HUES48 (cell line): ENCODE results near the gene USP7.

Experiments
- H3K27ac ChIP-seq: one replicate; pipeline ENCODE4 v1.7.0; 2013; ENCODE audit warnings: low read depth, low read length, inconsistent platforms
- H3K27me3 ChIP-seq: 2 replicates; pipeline ENCODE4 v1.6.1; 2013; ENCODE audit warnings: mild to moderate bottlenecking, low read length; ENCODE audit not compliant: control insufficient read depth, insufficient read depth
- H3K36me3 ChIP-seq: 2 replicates; pipeline ENCODE4 v1.6.1; 2013; ENCODE audit warnings: low read length; ENCODE audit not compliant: control insufficient read depth, insufficient read depth
- H3K4me1 ChIP-seq: 2 replicates; pipeline ENCODE4 v1.6.1; 2013; ENCODE audit warnings: mild to moderate bottlenecking, low read length; ENCODE audit not compliant: control insufficient read depth, insufficient read depth
- H3K4me3 ChIP-seq: 2 replicates; pipeline ENCODE4 v1.5.1; 2013; ENCODE audit warnings: mild to moderate bottlenecking, low read depth, low read length
- H3K9ac ChIP-seq: 2 replicates; pipeline ENCODE4 v1.6.1; 2013; ENCODE audit warnings: mild to moderate bottlenecking, low read depth, low read length, moderate library complexity
- H3K9me3 ChIP-seq: 2 replicates; pipeline ENCODE4 v1.6.1; 2013; ENCODE audit warnings: low read length; ENCODE audit not compliant: control insufficient read depth, insufficient read depth

Gene USP7

DNA sequence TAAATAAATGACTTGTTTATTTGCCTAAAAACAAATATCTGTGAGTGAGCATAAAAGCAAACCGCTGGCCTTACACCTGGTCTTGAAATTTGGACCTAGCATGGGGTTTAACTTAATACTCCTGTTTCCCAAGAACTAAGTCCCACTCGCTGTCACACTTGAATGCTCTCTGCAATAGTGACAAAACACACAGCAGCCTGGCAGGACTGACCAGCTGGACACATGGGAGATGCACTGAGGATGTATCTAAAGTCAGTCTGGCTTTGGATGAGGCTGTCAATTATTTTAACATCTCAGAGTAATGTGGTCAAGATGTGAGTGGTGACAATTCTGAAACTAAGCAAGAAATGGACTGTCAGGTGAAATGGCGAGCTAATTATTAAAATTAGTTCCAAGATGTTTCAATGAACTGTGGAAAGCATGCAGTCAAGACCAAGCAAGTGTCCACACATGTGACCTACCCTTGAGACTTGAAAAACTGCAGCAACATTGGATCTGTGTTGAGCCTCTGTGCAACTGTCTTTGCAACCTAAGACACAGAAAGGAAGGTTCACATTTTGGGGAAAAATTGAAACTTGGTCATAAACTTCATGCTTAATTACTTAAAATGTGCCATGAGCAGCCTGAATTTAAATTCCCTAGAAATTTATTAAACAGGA is 64.9 kb downstream of the USP7 start:
- Histone ChIP-seq H3K9ac (no peak overlapping the region), H3K27me3 (no peaks in the 10 kb centered on the region), H3K36me3 (peaks cover 99% of the 10 kb centered on the region), H3K4me1 (no peaks in the 10 kb centered on the region), H3K4me3 (no peak overlapping the region), H3K27ac (no peak overlapping the region), H3K9me3 (no peaks in the 10 kb centered on the region)

DNA sequence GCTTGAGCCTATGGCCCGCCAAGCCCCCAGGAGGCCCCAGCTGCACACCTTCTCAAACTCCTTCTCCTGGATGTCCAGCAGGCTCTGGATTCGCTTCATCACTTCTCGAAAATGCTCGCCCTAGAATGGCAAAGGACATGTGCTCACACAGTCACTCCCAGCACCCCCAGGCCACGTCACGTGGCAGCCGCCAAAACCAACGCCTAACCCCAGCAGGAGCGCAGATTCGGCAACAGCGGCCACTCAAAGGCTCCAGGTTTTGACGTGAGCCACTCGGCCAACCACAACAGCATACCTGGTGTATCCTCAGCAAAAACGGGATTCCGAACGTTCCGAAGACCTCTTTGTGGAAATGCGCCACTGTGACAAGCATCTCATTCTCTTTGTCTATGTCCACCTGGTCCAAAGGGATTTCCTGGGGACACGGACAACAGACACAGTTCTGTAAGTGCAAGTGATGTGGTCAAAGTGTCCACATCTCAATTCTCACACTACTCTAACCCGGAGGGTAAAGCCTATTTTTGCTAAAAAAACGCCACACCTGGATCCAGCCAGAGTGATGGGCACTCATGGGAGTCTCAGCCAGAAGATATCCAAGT is 68.9 kb downstream of the USP7 start:
- Histone ChIP-seq H3K36me3 (peaks cover 99% of the 10 kb centered on the region), H3K27ac (no peak overlapping the region), H3K27me3 (no peaks in the 10 kb centered on the region), H3K9me3 (no peaks in the 10 kb centered on the region), H3K4me3 (no peak overlapping the region), H3K9ac (no peak overlapping the region), H3K4me1 (no peaks in the 10 kb centered on the region)

DNA sequence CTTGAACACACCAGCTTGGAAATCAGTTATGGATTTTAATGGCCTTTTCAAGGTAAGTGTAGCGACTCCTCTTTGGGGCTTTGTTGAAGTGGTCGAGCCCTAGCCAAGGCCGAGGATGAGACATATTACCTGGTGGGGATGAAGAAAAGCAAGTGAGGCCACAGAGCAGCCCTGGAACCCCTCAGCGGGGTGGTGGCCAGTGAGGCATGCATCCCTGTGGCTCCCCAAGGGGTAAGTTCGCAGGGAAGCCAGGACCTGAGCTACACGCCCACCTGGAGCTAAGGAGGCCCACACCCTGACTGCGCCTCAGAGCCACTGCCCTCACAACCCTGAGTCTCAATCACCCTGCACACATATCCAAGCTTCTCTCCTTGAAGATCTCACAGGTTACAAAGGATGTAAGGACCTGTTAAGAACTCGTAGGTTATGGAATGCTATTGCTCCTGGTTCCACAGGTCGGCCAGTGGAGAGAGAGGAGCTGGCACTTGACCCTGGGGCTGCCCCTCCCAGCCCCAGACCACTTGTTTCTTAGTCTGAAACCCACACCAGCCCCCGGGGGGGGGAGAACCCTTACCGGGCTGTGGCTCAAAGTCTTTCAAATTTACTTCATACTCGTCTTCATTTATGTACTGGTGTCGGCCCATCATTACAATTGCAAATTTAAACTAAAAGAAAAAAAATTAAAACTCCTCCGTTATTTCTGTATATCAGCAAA is 69.6 kb downstream of the USP7 start:
- Histone ChIP-seq H3K27me3 (no peaks in the 10 kb centered on the region), H3K4me1 (no peaks in the 10 kb centered on the region), H3K9me3 (no peaks in the 10 kb centered on the region), H3K27ac (no peak overlapping the region), H3K36me3 (peaks cover 98% of the 10 kb centered on the region), H3K9ac (no peak overlapping the region), H3K4me3 (no peak overlapping the region)

DNA sequence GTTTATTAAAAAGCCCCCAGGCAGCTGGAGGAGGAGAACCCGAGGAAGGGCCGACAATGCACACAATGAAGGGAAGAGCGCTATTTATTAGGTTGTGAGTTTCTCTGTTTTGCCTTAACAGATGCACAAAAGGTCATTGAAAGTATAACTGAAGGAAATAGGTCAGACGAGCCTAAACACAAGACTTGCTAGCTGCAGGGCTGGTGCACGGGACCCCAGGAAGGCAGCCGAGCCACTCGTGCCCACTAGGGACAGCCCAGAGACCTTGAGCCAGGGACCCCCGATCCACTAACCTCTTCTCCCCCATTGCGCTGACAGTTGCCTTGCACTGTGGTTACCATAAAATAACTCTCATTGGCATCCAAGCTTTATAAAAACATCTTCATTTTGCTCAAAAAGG is 70.3 kb downstream of the USP7 start:
- no peak overlapping the region for H3K4me3 ChIP-seq
- no peaks in the 10 kb centered on the region for H3K27me3 ChIP-seq
- H3K36me3 ChIP-seq, result peaks cover 91% of the 10 kb centered on the region
- H3K27ac ChIP-seq, result no peak overlapping the region
- no peaks in the 10 kb centered on the region for H3K9me3 ChIP-seq
- H3K4me1 ChIP-seq, result no peaks in the 10 kb centered on the region
- H3K9ac ChIP-seq, result no peak overlapping the region

DNA sequence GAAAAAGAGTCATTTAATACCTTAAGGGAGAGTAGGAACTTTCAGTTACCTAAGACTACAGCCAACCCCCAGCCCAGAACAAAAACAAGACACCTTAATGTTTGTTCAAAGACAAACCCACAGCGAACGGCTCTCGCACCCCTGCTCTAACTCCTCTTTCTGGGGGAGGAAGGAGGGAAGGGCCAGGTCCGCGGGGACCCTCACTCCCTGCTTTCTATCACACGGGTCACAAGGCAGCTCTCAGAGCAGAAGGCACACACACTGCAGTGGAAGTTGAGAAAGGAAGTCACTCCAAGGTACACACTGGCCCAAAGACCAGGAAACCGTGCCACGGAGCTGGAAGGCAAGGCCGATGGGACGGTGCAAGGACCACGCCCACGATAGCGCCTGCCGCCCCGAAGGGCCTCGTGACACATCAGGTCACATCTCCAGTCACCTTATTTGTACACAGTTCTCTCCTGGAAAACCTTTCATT is 71.6 kb downstream of the USP7 start:
- Histone ChIP-seq H3K36me3 (peaks cover 87% of the 10 kb centered on the region), H3K4me3 (no peak overlapping the region), H3K9me3 (no peaks in the 10 kb centered on the region), H3K4me1 (no peaks in the 10 kb centered on the region), H3K9ac (no peak overlapping the region), H3K27ac (no peak overlapping the region), H3K27me3 (no peaks in the 10 kb centered on the region)

DNA sequence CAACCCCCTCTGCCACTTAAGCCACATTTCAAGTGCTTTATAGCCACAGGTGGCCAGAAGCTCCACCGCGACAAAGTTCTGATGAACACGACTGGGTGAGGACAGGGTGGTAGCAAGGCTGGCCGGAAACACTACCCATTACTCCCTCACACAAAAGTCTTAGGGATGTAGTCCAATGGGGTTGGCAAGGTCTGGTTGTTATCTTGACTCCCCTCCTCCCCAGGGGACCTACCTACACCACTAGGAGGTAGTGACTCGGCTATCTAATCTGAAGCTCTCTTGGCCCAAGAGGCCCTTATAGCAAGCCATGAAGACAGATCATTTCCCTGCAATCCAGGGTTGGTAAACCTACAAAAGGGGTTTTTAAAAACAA is 73.2 kb downstream of the USP7 start:
- no peak overlapping the region for H3K27ac ChIP-seq
- peaks cover 73% of the 10 kb centered on the region for H3K36me3 ChIP-seq
- H3K4me1 ChIP-seq, result peaks cover 8% of the 10 kb centered on the region; the same call in 1 of the 2 replicates

DNA sequence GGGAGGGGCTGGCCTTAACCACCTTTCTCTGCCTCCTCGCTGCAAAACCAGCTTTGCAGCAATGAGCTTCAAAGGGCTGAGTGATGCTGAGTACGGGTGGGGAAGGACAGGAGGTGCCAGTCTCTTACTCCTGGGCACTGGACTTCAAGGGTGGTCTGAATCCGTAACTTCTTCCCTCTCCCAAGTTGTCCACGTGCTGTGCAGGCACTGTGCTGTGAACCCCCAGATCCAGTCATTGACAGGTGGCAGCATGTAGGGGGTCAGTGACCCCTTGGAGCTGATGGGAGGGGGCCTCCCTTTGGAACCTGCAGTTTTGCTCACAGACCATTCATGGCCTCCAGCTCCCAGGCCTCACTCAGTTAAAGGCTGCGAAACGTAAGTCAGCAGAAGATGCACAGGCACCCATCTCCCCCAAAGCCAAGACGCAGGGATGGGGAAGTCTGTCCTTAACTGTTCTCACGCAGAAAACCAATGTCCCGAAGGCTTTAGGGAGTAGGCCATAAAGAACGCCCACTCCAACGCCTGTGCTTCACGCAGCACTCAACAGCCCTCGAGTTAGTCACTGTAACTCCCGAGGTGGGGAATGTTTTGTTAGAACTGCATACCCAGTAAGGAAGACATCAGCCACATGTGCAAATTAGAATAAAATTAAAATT is 73.7 kb downstream of the USP7 start:
- Histone ChIP-seq H3K36me3 (peaks cover 68% of the 10 kb centered on the region), H3K9ac (no peak overlapping the region), H3K27ac (no peak overlapping the region), H3K9me3 (no peaks in the 10 kb centered on the region), H3K27me3 (no peaks in the 10 kb centered on the region), H3K4me1 (peaks cover 10% of the 10 kb centered on the region; the same call in 1 of the 2 replicates), H3K4me3 (no peak overlapping the region)

More for the DNA sequence above, 73.2 kb downstream of the USP7 start:
- Histone ChIP-seq H3K9me3 (no peaks in the 10 kb centered on the region), H3K27me3 (no peaks in the 10 kb centered on the region), H3K4me3 (no peak overlapping the region), H3K9ac (no peak overlapping the region)

DNA sequence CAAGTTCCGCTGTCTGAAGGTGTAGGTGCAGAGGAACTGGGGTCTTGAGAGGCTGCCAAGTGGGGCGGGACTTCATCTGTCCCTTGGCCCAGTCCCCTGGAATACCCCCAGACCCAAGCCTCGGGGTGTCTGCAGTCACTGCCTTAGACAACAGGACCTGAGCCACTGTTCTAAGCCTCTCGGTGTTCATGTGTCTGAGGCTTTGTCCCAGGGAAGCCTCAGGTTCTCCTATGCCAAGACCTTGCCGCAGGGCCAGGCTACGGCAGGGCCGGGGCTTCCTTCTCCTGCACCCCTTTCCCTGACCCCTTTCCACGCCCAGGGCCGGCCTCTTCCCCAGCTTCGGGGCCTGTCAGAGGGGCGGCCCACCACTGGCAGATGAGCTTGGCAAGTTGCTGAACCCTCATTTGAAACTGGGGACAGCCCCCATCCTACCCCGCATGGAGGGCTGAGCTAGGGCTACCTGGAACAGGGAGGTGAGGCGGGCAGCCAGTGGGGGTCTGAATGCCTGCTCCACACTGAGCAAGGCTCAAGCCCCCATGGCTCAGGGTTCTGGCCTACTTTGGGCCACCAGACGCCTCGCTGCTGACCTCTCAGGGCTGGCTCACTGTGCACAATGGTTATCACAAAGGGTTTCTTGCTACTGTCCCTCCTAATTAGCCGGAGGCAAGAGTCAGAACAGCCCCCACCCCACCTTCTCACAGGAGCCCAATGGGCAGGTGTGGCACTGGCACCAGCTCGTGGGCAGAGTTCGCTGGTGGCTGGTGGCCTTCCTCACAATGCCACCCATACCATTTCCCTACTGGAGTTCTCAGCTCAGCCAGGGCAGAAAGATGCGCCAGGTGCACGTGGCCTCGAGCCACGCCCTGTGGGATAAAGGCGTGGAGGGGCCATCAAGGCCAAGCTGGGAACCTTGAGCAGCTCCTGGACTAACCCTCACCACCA is 74.5 kb downstream of the USP7 start:
- no peak overlapping the region for H3K9ac ChIP-seq
- H3K36me3 ChIP-seq, result peaks cover 60% of the 10 kb centered on the region
- no peak overlapping the region for H3K27ac ChIP-seq
- no peaks in the 10 kb centered on the region for H3K27me3 ChIP-seq
- H3K4me1 ChIP-seq, result peaks cover 10% of the 10 kb centered on the region; the same call in 1 of the 2 replicates
- no peaks in the 10 kb centered on the region for H3K9me3 ChIP-seq
- no peak overlapping the region for H3K4me3 ChIP-seq

DNA sequence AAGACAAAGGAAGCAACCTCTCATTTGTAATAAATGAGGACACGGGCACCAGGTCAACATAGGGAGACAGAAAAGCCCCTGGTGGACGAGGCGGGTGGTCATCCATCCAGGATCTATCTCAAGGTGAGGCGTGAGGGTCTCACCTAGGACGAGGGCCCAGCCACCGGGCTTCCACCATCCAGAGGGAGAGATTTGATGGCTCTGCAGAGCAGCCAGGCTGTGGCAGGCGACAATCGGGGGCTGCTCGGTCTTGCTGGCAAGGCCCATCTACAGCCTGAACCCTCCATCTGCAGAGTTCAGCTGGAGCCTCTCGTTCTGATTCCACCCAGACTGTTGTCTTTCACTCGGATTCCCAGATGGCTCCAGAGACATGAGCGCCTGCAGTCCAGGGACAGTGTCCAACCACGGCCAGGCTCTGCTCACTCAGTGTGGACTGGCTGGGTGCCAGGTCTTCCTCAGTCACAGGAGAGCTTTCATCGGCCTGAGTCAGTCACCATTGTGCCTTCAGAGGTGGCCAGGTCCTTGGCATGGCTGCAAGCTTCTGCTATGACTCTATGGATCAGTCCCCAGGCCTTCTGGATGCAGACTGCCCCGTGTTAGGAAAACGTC is 75.7 kb downstream of the USP7 start:
- Histone ChIP-seq H3K9ac (no peak overlapping the region), H3K9me3 (no peaks in the 10 kb centered on the region), H3K4me3 (no peak overlapping the region), H3K27ac (no peak overlapping the region), H3K27me3 (no peaks in the 10 kb centered on the region), H3K36me3 (peaks cover 48% of the 10 kb centered on the region), H3K4me1 (peaks cover 10% of the 10 kb centered on the region; the same call in 1 of the 2 replicates)

DNA sequence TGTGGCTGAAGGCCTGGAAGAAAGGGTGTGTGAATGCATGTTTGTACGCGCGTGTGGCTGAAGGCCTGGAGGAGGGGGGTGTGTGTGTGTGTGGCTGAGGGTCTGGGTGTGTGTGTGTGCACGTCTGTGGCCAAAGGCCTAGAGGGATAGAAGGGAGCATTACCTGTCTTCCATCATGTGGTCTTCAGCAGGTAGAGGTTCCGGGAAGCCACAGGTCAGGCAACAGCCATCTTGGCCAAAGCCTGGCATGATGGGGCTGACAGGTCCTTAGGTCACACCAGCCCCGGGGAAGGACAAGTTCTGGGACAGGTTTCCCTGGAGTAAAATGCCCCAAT is 76.3 kb downstream of the USP7 start:
- Histone ChIP-seq H3K9ac (no peak overlapping the region), H3K9me3 (no peaks in the 10 kb centered on the region), H3K27me3 (no peaks in the 10 kb centered on the region), H3K27ac (no peak overlapping the region), H3K4me3 (no peak overlapping the region), H3K36me3 (peaks cover 41% of the 10 kb centered on the region), H3K4me1 (peaks cover 10% of the 10 kb centered on the region; the same call in 1 of the 2 replicates)
